DOHH2 (cell line): ENCODE data around the gene CLHC1.

Experiments used
- H3F3A ChIP-seq: fragments of 200-600 bp; sonication (generic), shearing (Covaris generic); 2 replicates; pipeline ENCODE4 v1.6.0; 2016; ENCODE audit warnings: antibody characterized with exemption, mild to moderate bottlenecking; ENCODE audit not compliant: control insufficient read depth, insufficient read depth
- H3K27ac ChIP-seq: fragments of 200-600 bp; sonication (generic); 2 replicates; pipeline ENCODE4 v1.5.1; 2014; ENCODE audit warnings: low read depth, mild to moderate bottlenecking, low read length, moderate library complexity
- H3K27me3 ChIP-seq: fragments of 200-600 bp; sonication (generic); 2 replicates; pipeline ENCODE4 v1.6.1; 2014; ENCODE audit warnings: mild to moderate bottlenecking, low read length, mixed read lengths; ENCODE audit not compliant: control insufficient read depth
- H3K36me3 ChIP-seq: fragments of 200-600 bp; sonication (generic); 2 replicates; pipeline ENCODE4 v1.6.1; 2014; ENCODE audit warnings: mild to moderate bottlenecking, low read length, moderate library complexity, mixed read lengths; ENCODE audit not compliant: control insufficient read depth
- H3K4me1 ChIP-seq: fragments of 200-600 bp; sonication (generic); 2 replicates; pipeline ENCODE4 v1.6.1; 2014; ENCODE audit warnings: mild to moderate bottlenecking, low read length, mixed read lengths; ENCODE audit not compliant: control insufficient read depth
- H3K4me2 ChIP-seq: fragments of 200-600 bp; sonication (generic); 2 replicates; pipeline ENCODE4 v1.6.0; 2014; ENCODE audit warnings: mild to moderate bottlenecking, low read length, moderate library complexity
- H3K4me3 ChIP-seq: fragments of 200-600 bp; sonication (generic); 2 replicates; pipeline ENCODE4 v1.5.1; 2014; ENCODE audit warnings: mild to moderate bottlenecking, low read length, mixed read lengths
- H3K79me2 ChIP-seq: fragments of 200-600 bp; sonication (generic); 2 replicates; pipeline ENCODE4 v1.6.1; 2014; ENCODE audit warnings: mild to moderate bottlenecking, low read length, mixed read lengths; ENCODE audit not compliant: control insufficient read depth
- H3K9me2 ChIP-seq: fragments of 200-600 bp; sonication (generic); replicated peaks from 2 replicates; pipeline ENCODE4 v1.6.1; 2014; ENCODE audit warnings: mild to moderate bottlenecking, low read length, mixed read lengths; ENCODE audit not compliant: control insufficient read depth
- H3K9me3 ChIP-seq: fragments of 200-600 bp; sonication (generic); 2 replicates; pipeline ENCODE4 v1.6.1; 2014; ENCODE audit warnings: antibody characterized with exemption, low read length, mixed read lengths; ENCODE audit not compliant: control insufficient read depth, insufficient read depth
- H4K20me1 ChIP-seq: fragments of 200-600 bp; sonication (generic); 2 replicates; pipeline ENCODE4 v1.6.0; 2014; ENCODE audit warnings: low read depth, mild to moderate bottlenecking, antibody characterized with exemption, low read length, moderate library complexity; ENCODE audit not compliant: control insufficient read depth, insufficient read depth
- CTCF ChIP-seq: fragments of 200-600 bp; sonication (generic); IDR thresholded peaks from one replicate; pipeline ENCODE4 v1.5.1; 2014; ENCODE audit warnings: antibody characterized with exemption, mild to moderate bottlenecking, low read depth, low read length; ENCODE audit not compliant: poor library complexity, severe bottlenecking
- EZH2phosphoT487 ChIP-seq: fragments of 200-600 bp; sonication (generic); IDR thresholded peaks from 2 replicates; pipeline ENCODE4 v1.6.1; 2017; ENCODE audit warnings: borderline replicate concordance, mild to moderate bottlenecking, antibody characterized with exemption, low read length, moderate library complexity, mixed read lengths

The CLHC1 gene

GRCh38 chr2:55161295-55162210 is 70.5 kb downstream of the CLHC1 start:
- TF ChIP-seq CTCF: no peak
- TF ChIP-seq EZH2phosphoT487: no peak
- H3F3A ChIP-seq: no peaks in the 10 kb centered on the region

GRCh38 chr2:55160422-55160821 is 71.7 kb downstream of the CLHC1 start:
- H3K79me2 ChIP-seq: no peaks in the 10 kb centered on the region
- peaks cover 38% of the 10 kb centered on the region for H3K4me1 ChIP-seq
- H3K4me3 ChIP-seq: no peak overlapping the region
- no peak overlapping the region for H3K27ac ChIP-seq
- H3K4me2 ChIP-seq: no peak overlapping the region
- H3K27me3 ChIP-seq: no peaks in the 10 kb centered on the region
- TF ChIP-seq EZH2phosphoT487 (no peak), CTCF (no peak)
- no peaks in the 10 kb centered on the region for H3K9me3 ChIP-seq
- H3K36me3 ChIP-seq: no peaks in the 10 kb centered on the region
- H3K9me2 ChIP-seq: no peaks in the 10 kb centered on the region
- no peaks in the 10 kb centered on the region for H4K20me1 ChIP-seq
- no peaks in the 10 kb centered on the region for H3F3A ChIP-seq

More at GRCh38 chr2:55161295-55162210, 70.5 kb downstream of the CLHC1 start:
- H3K27ac ChIP-seq: no peak overlapping the region
- H3K4me3 ChIP-seq: no peak overlapping the region
- no peaks in the 10 kb centered on the region for H4K20me1 ChIP-seq
- no peaks in the 10 kb centered on the region for H3K27me3 ChIP-seq
- peaks cover 32% of the 10 kb centered on the region for H3K4me1 ChIP-seq
- no peak overlapping the region for H3K4me2 ChIP-seq
- no peaks in the 10 kb centered on the region for H3K9me3 ChIP-seq
- H3K36me3 ChIP-seq: no peaks in the 10 kb centered on the region
- H3K79me2 ChIP-seq: no peaks in the 10 kb centered on the region
- H3K9me2 ChIP-seq: no peaks in the 10 kb centered on the region

GRCh38 chr2:55159752-55160151 is 72.3 kb downstream of the CLHC1 start:
- no peak overlapping the region for H3K4me2 ChIP-seq
- H3F3A ChIP-seq: no peaks in the 10 kb centered on the region
- H3K36me3 ChIP-seq: no peaks in the 10 kb centered on the region
- no peaks in the 10 kb centered on the region for H4K20me1 ChIP-seq
- H3K4me3 ChIP-seq: no peak overlapping the region
- no peaks in the 10 kb centered on the region for H3K9me3 ChIP-seq
- TF ChIP-seq EZH2phosphoT487: no peak
- no peak for TF ChIP-seq CTCF
- no peaks in the 10 kb centered on the region for H3K79me2 ChIP-seq
- no peak overlapping the region for H3K27ac ChIP-seq
- H3K9me2 ChIP-seq: no peaks in the 10 kb centered on the region
- no peaks in the 10 kb centered on the region for H3K27me3 ChIP-seq
- peaks cover 38% of the 10 kb centered on the region for H3K4me1 ChIP-seq
